NCI-H1105 (cell line): Measurements from ENCODE around the gene SENP2.
"Not testable (repeated sequence)": the region's sequence is repeated elsewhere in the genome, so short reads cannot be mapped to it uniquely, and the experiment has no call there.

Experiments
- DNase-seq: peaks from one replicate; lab custom pipeline; 2025; lab: John Stamatoyannopoulos, UW

Gene SENP2

DNA sequence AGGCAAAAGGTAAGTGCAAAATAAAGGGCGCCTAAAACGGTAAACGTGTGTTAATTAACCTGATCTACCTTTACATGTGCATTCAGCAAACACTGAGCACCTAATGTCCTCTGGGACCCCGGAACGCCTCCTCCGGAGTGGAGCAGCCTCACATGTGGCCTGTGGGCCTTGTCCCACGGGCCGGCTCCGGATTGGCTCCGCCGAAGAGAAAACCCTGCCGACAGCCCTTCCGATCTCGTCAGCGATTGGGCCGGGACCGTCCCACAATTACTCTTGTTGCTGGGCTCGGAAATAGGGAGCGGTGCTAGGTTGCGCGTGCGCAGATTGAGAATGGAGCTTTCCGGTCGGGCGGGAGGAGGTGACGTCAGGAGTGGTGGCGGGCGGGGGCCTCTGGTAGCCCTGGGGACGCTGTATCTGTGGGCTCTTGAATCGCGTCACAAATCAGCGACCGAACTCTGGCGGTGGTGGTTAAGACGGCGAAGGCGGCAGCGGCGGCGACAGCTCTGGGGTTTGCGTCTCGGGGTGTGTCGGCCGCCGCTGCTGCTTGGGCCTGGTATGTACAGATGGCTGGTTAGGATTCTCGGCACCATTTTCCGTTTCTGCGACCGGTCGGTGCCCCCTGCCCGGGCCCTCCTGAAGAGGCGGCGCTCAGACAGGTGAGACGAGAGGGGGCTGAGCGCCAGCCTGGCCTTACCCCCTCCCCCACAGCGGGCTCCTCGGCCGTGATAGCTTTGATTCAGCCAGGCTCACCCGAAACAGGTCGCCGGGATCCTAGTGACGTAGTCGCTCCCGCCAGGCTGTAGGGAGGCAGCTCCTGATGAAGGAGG is at the start of gene SENP2:
SENP2 (plus strand) TSS at position 437 of the 827 bp plus-strand sequence; CDS start at position 556, 119 bp downstream.
- peak; percentile 100 for DNase-seq

DNA sequence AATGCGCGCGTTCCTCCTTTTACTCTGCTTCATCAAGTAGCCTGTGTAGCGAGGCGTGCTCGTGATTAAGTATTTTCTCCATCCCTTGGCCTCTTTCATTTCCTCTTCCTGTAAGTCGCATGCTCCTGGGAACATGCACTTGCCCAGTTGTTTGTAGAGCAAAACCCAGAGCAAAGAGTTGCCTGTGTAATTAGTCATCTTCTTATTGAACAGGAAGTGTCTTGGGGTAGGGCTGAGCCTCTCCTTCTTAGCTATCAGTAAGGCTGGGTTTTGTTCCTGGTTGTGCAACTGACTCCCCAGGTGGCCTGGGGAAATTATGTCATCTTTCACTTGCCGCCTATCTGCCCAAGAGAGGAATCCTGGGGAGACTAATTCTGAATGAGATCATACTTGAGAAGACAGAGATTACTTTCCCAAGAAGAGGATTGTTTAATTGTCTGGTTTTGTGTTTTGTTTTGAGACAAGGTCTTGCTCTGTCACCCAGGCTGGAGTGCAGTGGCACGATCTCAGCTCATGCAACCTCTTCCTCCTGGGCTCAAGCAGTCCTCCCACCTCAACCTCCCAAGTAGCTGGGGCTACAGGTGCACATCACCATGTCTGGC is 48.6 kb upstream of the SENP2 start:
- DNase-seq = no peak

GRCh38 chr3:185539934-185540333 is 46.2 kb upstream of the SENP2 start:
- no peak for DNase-seq

GRCh38 chr3:185540695-185541094 is 45.4 kb upstream of the SENP2 start:
- no peak for DNase-seq

DNA sequence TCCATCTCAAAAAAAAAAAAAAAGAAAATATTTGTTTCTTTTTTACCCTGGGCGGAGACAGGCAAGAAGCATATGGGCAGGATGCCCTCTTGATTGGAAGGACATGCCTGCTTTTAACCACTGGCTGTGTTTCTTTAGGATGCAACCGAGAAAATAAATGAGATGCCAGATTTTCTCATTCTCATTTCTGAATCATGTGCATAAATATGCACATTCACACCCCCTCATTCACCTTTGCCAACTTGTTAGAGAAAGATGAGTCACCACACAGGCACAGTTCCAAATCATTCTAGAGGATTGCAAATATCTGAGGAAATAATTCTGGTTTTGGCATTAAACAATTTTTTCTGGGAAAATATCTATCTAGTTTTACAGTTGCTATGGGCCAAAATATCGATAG is 37.0 kb upstream of the SENP2 start:
- DNase-seq = no peak

GRCh38 chr3:185549651-185550111 is 36.4 kb upstream of the SENP2 start:
- no peak for DNase-seq

DNA sequence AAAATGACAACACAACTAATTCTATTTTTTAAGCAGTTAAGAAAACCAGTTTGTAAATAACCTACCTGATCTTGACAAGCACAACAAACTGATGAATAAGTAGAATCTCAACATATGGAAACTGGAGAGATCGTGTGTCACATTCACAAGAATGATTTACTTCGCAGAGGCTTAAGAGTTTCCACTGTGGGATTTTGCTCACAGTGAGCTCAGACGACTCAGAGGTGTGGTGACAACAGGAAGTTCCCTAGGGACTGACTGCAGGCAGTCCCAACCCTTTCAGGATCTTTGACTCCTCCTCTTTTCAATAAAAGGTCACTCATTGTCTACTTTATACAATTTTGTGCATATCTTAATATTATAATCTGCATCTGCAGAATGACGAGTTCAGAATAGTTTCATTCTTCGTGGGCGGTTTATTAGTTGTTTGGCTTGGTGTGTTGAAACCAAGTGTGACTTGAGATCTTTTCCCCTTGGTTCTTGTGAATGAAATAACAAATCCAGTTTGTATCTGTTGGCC is 33.7 kb upstream of the SENP2 start, which contains the start of gene LIPH:
LIPH (minus strand) TSS at position 231 of the 520 bp plus-strand sequence; CDS start at position 114, 117 bp downstream.
- DNase-seq = no peak

DNA sequence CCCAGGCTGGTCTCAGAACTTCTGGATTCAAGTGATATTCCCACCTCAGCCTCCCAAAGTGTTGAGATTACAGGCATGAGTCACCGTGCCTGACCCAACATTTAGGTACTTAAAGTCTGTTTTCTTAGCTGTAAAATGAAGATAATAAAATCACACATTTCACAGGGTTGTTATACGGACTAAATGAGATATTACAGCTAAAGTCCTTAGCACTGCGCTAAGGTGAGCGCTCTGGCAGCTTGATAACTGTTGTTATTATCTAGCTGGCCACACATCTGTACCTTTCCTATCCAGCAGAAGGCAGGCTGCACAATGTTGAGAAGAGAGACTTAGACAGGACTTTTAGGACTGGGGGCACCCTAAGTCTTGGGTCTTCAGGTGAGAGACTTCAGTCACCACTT is 31.0 kb upstream of the SENP2 start:
- no peak for DNase-seq

- DNase-seq = no peak
Measured at GRCh38 chr3:185555860-185556347, 30.2 kb upstream of the SENP2 start.

GRCh38 chr3:185556640-185557039 is 29.5 kb upstream of the SENP2 start:
- not testable (repeated sequence) for DNase-seq

DNA sequence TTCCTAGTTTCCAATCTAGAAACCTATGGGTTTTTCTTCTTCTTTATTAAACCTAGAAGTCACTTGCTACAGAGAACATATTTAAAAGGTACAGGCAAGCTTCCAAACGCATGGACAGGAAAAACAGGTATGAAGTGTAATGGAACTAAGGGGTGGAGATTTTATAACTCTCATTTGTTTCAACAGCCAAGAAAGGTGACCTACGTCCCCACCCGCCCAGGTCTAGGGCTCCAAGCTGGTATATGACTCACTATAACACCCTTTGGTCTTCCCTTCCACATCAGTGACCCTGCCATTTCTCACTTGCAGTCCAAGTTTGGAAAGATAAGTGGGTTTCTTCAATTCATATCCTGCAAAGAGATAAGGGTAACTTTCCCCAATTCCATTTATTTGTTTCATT is 27.7 kb upstream of the SENP2 start:
- no peak for DNase-seq

DNA sequence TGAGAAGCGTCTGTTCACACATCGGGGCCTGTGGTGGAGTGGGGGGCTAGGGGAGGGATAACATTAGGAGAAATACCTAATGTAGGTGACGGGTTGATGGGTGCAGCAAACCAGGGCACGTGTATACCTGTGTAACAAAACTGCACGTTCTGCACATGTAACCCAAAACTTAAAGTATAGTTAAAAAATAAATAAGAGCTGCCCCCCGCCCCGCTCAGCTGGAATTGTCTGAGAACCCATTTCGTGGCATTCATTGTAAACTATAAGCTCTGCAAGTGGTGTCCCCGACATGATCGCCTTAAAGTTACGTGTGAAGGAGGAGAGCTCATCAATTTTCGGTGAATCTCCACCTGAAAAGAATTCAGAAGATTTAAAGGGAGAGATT is 26.4 kb upstream of the SENP2 start:
- DNase-seq = no peak

DNA sequence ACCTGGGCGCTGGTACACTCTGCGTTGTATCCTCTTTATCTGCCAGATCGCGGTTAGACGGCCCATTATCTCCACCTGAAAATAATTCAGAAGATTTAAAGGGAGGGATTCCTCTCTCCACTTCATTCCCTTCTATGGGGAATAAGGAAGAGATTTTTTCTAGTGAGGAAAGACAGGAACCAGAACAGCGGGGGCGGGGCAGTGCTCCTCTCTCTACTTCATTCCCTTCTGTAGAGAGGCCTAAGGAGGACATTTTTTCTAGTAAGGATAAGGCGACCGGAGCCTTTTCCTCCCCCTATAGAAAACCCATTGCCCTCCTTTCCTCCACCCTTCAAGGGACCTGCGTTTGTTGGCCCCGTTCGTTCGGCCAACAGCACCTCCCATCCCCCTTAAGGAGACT is 25.4 kb upstream of the SENP2 start:
- no peak for DNase-seq

DNA sequence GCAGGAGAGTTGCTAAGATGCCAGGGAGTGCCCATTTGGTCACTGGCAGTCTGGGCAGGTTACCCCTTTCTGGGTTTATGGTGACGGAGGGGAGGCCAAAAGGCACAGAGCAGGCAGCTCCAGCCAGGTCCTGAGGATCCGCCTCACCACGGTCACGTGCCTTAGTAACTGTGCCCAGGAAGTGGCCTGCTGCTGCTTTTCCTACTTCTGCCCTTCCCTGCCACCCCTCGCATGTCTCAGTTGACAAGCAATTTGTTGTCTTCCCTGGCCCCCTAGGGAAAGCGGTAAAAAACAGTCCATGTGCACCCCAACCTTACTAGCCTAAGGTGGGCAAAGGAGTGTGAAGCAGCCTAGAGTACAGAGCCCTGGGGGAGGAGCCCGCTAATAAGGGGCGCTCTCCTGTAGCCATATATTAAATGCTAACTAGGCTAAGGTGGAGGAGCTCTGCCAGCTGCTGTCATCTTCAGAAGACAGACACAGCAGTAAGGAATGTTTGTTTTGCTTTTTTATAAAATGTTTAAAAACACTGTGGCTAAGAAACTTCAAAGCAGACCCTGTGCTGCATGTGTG is 24.6 kb upstream of the SENP2 start:
- no peak for DNase-seq

DNA sequence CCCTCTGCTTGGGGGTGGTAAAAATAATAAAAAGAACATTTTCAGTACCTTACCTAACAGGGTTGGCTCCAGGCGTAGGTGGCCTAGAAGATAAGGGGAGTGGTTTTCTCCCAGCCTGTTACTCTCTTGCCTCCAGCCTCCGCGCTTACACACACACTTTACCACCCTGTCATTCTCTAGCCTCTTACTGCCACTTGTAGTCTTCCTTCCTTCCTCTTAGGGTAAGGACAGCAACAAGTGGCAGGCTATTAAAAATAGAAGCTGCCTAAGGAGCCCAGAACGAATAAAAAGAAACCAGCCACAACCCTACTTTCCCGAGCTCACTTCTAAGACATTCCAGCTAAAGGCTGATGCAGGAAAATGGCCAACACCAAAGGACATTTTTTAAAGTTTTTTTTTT is 24.1 kb upstream of the SENP2 start:
- no peak for DNase-seq

DNA sequence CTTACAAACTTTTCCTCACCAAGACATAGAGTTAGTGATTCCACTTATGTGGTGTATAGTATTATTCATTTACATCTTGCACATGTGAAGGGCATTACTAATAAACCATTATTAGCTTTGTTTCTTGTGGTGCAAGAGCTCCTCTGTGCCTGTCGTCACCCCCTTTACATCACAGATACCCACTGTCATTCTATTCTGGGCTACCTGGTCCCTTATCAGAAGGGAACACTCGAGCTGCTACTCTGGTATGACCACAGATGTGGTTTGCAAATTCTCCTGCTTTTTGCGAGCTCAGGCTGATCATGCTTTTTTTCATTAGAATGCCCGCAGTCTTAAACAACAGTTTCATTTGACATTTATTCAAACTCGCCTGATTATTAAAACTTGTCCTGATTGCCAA is 13.9 kb upstream of the SENP2 start:
- DNase-seq = no peak

DNA sequence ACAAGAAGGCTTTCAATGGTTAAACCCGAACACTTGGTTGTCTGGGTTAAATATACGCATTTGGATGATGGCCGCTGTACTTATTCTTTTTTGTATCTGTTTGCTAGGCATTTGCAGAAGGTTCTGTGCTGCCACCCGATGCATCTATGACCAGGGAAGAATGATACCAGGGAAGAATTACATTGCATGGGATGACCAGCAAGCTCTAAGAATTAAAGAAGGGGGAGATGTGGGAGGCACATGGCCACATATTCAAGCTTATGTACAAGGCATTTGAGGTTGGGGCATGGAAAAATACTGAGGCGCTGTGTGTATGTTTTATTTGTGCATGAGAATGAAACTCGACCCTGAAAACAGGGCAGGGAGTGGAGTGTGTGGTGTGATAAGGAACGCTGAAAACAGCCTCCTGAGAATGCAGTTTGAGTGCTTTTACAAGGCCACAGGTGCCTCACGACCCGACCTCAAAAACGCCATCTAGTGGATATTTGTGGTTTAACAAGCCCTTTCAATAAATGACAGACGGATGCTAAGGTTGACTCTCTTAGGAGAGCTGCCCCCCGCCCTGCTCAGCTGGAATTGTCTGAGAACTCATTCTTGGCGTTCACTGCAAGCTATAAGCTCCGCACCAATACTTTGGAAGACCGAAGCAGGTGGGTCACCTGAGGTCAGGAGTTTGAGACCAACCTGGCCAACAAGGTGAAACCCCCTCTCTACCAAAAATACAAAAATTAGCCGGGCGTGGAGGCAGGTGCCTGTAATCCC is 10.8 kb upstream of the SENP2 start:
- peak; percentile 75 for DNase-seq

DNA sequence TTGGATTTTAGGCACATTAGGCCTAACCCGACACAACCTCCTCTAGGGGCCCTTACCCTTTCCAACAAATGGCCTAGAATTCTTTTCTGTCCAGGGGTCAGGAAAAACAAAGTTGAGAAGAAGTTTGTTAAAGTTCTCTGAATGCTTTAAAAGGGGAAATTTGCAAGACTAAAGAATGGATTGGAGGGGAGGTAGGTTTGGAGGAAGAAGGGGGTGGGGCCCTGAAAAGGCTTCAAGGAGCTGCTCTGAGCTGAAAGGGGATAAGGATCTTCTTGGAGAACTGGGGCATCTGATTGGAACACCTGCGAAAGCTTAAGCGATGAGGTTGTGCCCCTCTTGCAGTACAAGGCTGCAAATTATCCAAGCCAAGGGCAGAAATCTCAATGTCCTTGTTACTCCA is 3.9 kb upstream of the SENP2 start:
- DNase-seq = no peak

DNA sequence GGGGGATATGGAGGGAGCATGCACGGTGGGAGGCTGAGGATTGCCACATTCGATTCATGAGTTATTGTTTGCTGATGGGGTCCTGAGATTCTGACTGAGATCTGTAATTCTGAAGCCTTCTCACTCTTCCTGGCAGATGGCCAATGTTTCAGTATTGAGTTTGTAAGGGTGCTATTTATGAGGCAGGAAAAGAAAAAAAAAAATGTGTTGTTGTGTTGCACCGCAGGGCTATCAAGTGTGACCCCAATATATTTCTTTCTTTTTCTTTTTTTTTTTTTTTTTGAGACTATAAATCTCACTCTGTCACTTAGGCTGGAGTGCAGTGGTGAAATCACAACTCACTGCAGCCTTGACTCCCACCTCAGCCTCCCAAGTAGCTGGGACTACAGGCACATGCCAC is 3.2 kb upstream of the SENP2 start:
- no peak for DNase-seq

- DNase-seq = no peak
Measured at GRCh38 chr3:185583925-185584324, 2.2 kb upstream of the SENP2 start.

- DNase-seq = no peak
Measured at GRCh38 chr3:185584686-185585085, 1.4 kb upstream of the SENP2 start.

DNA sequence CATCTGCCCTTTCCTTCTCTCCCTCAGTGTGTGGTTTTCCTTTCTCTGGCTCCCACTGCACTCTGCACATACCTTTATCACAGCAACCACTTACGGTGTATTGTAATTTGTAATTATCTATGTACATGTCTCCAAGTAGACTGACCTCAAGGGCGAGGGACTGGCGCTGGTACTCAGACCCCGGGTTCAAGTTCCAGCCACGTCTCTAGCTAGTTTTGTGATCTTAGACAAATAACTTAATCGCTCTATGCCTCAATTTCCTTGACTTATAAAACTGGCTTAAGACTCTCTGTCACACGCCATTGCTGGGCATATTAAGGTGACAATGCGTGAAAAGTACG is 607 bp upstream of the SENP2 start:
- DNase-seq = no peak
